ENCODE data around the gene MAPT.

MAPT gene

GRCh38 chr17:45939395-45939794 lies 45.0 kb downstream of the MAPT start:
- Histone ChIP-seq H3K4me1 (peaks cover 4% of the 10 kb centered on the region; the same call in 1 of the 2 replicates), H3K4me3 (ENCODE audit: low read depth, low read length) (no peak overlapping the region), H3K36me3 (no peaks in the 10 kb centered on the region), H3K9me3 (no peaks in the 10 kb centered on the region), H3K27me3 (no peaks in the 10 kb centered on the region)
- TF ChIP-seq, protein P1, sequence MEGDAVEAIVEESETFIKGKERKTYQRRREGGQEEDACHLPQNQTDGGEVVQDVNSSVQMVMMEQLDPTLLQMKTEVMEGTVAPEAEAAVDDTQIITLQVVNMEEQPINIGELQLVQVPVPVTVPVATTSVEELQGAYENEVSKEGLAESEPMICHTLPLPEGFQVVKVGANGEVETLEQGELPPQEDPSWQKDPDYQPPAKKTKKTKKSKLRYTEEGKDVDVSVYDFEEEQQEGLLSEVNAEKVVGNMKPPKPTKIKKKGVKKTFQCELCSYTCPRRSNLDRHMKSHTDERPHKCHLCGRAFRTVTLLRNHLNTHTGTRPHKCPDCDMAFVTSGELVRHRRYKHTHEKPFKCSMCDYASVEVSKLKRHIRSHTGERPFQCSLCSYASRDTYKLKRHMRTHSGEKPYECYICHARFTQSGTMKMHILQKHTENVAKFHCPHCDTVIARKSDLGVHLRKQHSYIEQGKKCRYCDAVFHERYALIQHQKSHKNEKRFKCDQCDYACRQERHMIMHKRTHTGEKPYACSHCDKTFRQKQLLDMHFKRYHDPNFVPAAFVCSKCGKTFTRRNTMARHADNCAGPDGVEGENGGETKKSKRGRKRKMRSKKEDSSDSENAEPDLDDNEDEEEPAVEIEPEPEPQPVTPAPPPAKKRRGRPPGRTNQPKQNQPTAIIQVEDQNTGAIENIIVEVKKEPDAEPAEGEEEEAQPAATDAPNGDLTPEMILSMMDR (IDR thresholded peaks at IDR 0.05; ENCODE audit: low read depth, low read length) = no peak
- DNase-seq = no peak

GRCh38 chr17:45940293-45940692 lies 45.9 kb downstream of the MAPT start:
- H3K27me3 ChIP-seq = no peaks in the 10 kb centered on the region
- H3K4me3 ChIP-seq (ENCODE audit: low read depth, low read length) = no peak overlapping the region
- TF ChIP-seq, protein P1 (IDR thresholded peaks at IDR 0.05; ENCODE audit: low read depth, low read length) = no peak
- peaks cover 4% of the 10 kb centered on the region; the same call in 1 of the 2 replicates for H3K4me1 ChIP-seq
- no peaks in the 10 kb centered on the region; the same call in 1 of the 2 replicates for H3K9me3 ChIP-seq
- H3K36me3 ChIP-seq = no peaks in the 10 kb centered on the region
- DNase-seq = no peak

GRCh38 chr17:45940826-45941225 lies 46.5 kb downstream of the MAPT start:
- Histone ChIP-seq H3K36me3 (no peaks in the 10 kb centered on the region), H3K9me3 (no peaks in the 10 kb centered on the region; the same call in 1 of the 2 replicates), H3K4me1 (peaks cover 4% of the 10 kb centered on the region; the same call in 1 of the 2 replicates), H3K27me3 (no peaks in the 10 kb centered on the region), H3K4me3 (ENCODE audit: low read depth, low read length) (no peak overlapping the region)
- no peak for DNase-seq
- TF ChIP-seq, protein P1 (IDR thresholded peaks at IDR 0.05; ENCODE audit: low read depth, low read length) = no peak

- Histone ChIP-seq H3K27me3 (no peaks in the 10 kb centered on the region), H3K4me1 (no peaks in the 10 kb centered on the region), H3K4me3 (ENCODE audit: low read depth, low read length) (no peak overlapping the region), H3K36me3 (no peaks in the 10 kb centered on the region), H3K9me3 (no peaks in the 10 kb centered on the region; the same call in 1 of the 2 replicates)
- DNase-seq = no peak
- TF ChIP-seq, protein P1 (IDR thresholded peaks at IDR 0.05; ENCODE audit: low read depth, low read length) = no peak
Measured at GRCh38 chr17:45941395-45941794, 47.0 kb downstream of the MAPT start.

GRCh38 chr17:45942284-45942683 lies 47.9 kb downstream of the MAPT start:
- no peaks in the 10 kb centered on the region; the same call in 1 of the 2 replicates for H3K9me3 ChIP-seq
- no peaks in the 10 kb centered on the region for H3K27me3 ChIP-seq
- DNase-seq = peak; percentile 73
- no peaks in the 10 kb centered on the region for H3K4me1 ChIP-seq
- no peak overlapping the region for H3K4me3 ChIP-seq (ENCODE audit: low read depth, low read length)
- H3K36me3 ChIP-seq = no peaks in the 10 kb centered on the region
- TF ChIP-seq, protein P1 (IDR thresholded peaks at IDR 0.05; ENCODE audit: low read depth, low read length) = no peak

- Histone ChIP-seq H3K27me3 (no peaks in the 10 kb centered on the region), H3K4me1 (peaks cover 11% of the 10 kb centered on the region), H3K4me3 (ENCODE audit: low read depth, low read length) (no peak overlapping the region), H3K9me3 (no peaks in the 10 kb centered on the region; the same call in 1 of the 2 replicates), H3K36me3 (no peaks in the 10 kb centered on the region)
- DNase-seq = no peak
- TF ChIP-seq, protein P1 (IDR thresholded peaks at IDR 0.05; ENCODE audit: low read depth, low read length) = no peak
Measured at GRCh38 chr17:45946841-45947256, 52.5 kb downstream of the MAPT start.
